ENCODE measurements around the gene MTHFD2.

MTHFD2 gene

GRCh38 chr2:74178211-74179062, 20.0 kb upstream of the MTHFD2 start, which contains the start of gene MOB1A:
TSS of gene MOB1A (minus strand) at chr2:74178879. CDS start at chr2:74178674, 205 bp downstream.
- TF ChIP-seq REST (IDR thresholded peaks at IDR 0.05; ENCODE audit: insufficient read depth in 1 of 2, low read depth in 2 of 2, low read length in 2 of 2) = no peak
- TF ChIP-seq FOXP2 (optimal IDR thresholded peaks at IDR 0.05; ENCODE audit: borderline replicate concordance, extremely low read depth, extremely low read length, insufficient read depth) = no peak
- peak; percentile 37; the same call in 1 of the 2 replicates for TF ChIP-seq SIN3A (IDR thresholded peaks at IDR 0.05; ENCODE audit: borderline replicate concordance, insufficient read depth, low read length)
- TF ChIP-seq POLR2AphosphoS5 (IDR thresholded peaks at IDR 0.05; ENCODE audit: low read depth, low read length) = peak; percentile 85; the same call in 1 of the 2 replicates
- peak; percentile 88; the same call in 1 of the 2 replicates for TF ChIP-seq TAF1 (IDR thresholded peaks at IDR 0.05; ENCODE audit: borderline replicate concordance, insufficient read depth, low read length)

GRCh38 chr2:74179063-74179865, 19.2 kb upstream of the MTHFD2 start:
- TF ChIP-seq TAF1 (IDR thresholded peaks at IDR 0.05; ENCODE audit: borderline replicate concordance, insufficient read depth, low read length) = peak; percentile 82; the same call in 1 of the 2 replicates
- TF ChIP-seq SIN3A (IDR thresholded peaks at IDR 0.05; ENCODE audit: borderline replicate concordance, insufficient read depth, low read length) = no peak

DNA sequence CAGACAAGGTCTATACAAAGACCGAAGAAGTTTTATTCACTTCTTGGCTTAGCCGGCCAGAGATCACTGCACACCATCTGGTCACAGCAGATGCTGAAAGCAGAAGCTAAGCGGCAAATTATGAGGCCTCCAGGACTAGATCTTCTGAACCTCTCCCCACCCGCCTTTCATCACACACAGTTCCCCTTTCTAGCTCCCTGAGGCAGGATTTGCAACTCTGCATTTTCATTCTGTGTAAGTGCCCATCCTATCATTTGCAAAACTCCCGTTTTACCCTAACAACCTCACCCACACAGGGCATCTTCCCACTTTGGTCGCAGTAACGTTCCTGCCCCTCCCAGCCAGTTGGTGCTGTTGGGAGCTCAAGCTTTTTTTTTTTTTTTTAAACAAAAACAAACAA, 16.7 kb upstream of the MTHFD2 start:
- TF ChIP-seq SIN3A (IDR thresholded peaks at IDR 0.05; ENCODE audit: borderline replicate concordance, insufficient read depth, low read length) (no peak), FOXP2 (optimal IDR thresholded peaks at IDR 0.05; ENCODE audit: borderline replicate concordance, extremely low read depth, extremely low read length, insufficient read depth) (no peak), TAF1 (IDR thresholded peaks at IDR 0.05; ENCODE audit: borderline replicate concordance, insufficient read depth, low read length) (no peak), POLR2AphosphoS5 (IDR thresholded peaks at IDR 0.05; ENCODE audit: low read depth, low read length) (no peak)

- TF ChIP-seq FOXP2 (optimal IDR thresholded peaks at IDR 0.05; ENCODE audit: borderline replicate concordance, extremely low read depth, extremely low read length, insufficient read depth) = no peak
- no peak for TF ChIP-seq TAF1 (IDR thresholded peaks at IDR 0.05; ENCODE audit: borderline replicate concordance, insufficient read depth, low read length)
- TF ChIP-seq REST (IDR thresholded peaks at IDR 0.05; ENCODE audit: insufficient read depth in 1 of 2, low read depth in 2 of 2, low read length in 2 of 2) = no peak
- no peak for TF ChIP-seq SIN3A (IDR thresholded peaks at IDR 0.05; ENCODE audit: borderline replicate concordance, insufficient read depth, low read length)
- TF ChIP-seq POLR2AphosphoS5 (IDR thresholded peaks at IDR 0.05; ENCODE audit: low read depth, low read length) = no peak
Observed at GRCh38 chr2:74183878-74184277, 14.5 kb upstream of the MTHFD2 start.

DNA sequence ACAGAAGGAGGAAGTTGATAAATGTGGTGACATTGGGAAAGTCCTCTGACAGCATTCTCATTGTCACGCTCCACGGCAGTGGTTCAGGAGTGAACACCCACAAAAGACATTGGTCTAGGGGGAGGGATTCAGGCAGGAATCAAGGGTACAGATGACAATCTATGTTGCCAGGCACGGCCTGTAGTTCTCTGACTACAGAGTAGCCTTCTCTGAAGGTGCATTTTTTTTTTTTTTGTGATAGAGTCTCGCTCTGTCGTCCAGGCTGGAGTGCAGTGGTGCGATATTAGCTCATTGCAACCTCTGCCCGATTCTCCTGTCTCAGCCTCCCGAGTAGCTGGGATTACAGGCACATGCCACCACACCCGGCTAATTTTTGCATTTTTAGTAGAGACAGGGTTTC, 12.4 kb upstream of the MTHFD2 start:
- TF ChIP-seq FOXP2 (optimal IDR thresholded peaks at IDR 0.05; ENCODE audit: borderline replicate concordance, extremely low read depth, extremely low read length, insufficient read depth) = no peak
- TF ChIP-seq POLR2AphosphoS5 (IDR thresholded peaks at IDR 0.05; ENCODE audit: low read depth, low read length) = no peak
- no peak for TF ChIP-seq TAF1 (IDR thresholded peaks at IDR 0.05; ENCODE audit: borderline replicate concordance, insufficient read depth, low read length)
- TF ChIP-seq REST (IDR thresholded peaks at IDR 0.05; ENCODE audit: insufficient read depth in 1 of 2, low read depth in 2 of 2, low read length in 2 of 2) = no peak
- no peak for TF ChIP-seq SIN3A (IDR thresholded peaks at IDR 0.05; ENCODE audit: borderline replicate concordance, insufficient read depth, low read length)
